Calu3 (cell line): Measurements from ENCODE around the gene PLD5. TPM values are rescaled to one million over a fixed set of nuclear protein-coding genes. Genes with fewer than 3 reads are reported as not detected.
"Not testable (repeated sequence)": the region's sequence is repeated elsewhere in the genome, so short reads cannot be mapped to it uniquely, and the experiment has no call there.

Source experiments
- BruUV-seq: library from RNA; stranded (reverse); fragments of 400-500 nt; replicated peaks from 2 replicates; lab custom pipeline; 2021; lab: Mats Ljungman, UMichigan
- CTCF ChIA-PET: fragments of 300-600 bp; sonication (Branson Sonifier 250); formaldehyde crosslinking; loops from one replicate; lab custom pipeline; 2022; ENCODE audit warnings: antibody characterized with exemption; lab: Charles Lee
- DNase-seq: peaks from one replicate; pipeline ENCODE4 v3.0.0; 2022
- H3K27ac Mint-ChIP-seq: one replicate; pipeline ENCODE4 v1.8.0; 2022; ENCODE audit warnings: mixed read lengths; ENCODE audit not compliant: unreplicated experiment
- H3K27me3 Mint-ChIP-seq: one replicate; pipeline ENCODE4 v1.8.0; 2022; ENCODE audit warnings: mixed read lengths; ENCODE audit not compliant: unreplicated experiment
- H3K36me3 Mint-ChIP-seq: one replicate; pipeline ENCODE4 v1.8.0; 2022; ENCODE audit warnings: mild to moderate bottlenecking, moderate library complexity, mixed read lengths; ENCODE audit not compliant: insufficient read depth, unreplicated experiment
- H3K4me1 Mint-ChIP-seq: one replicate; pipeline ENCODE4 v1.8.0; 2022; ENCODE audit warnings: mild to moderate bottlenecking, low read depth, mixed read lengths; ENCODE audit not compliant: unreplicated experiment
- H3K4me3 Mint-ChIP-seq: one replicate; pipeline ENCODE4 v1.8.0; 2022; ENCODE audit warnings: mild to moderate bottlenecking, low read depth, moderate library complexity, mixed read lengths; ENCODE audit not compliant: unreplicated experiment
- H3K9me3 Mint-ChIP-seq: one replicate; pipeline ENCODE4 v1.8.0; 2022; ENCODE audit warnings: low read depth, mixed read lengths; ENCODE audit not compliant: unreplicated experiment
- CTCF ChIP-seq: fragments of 200-600 bp; IDR thresholded peaks from one replicate; pipeline ENCODE4 v1.8.0; 2022; ENCODE audit warnings: antibody characterized with exemption; ENCODE audit not compliant: unreplicated experiment
- intact Hi-C: fragments of 100-400 bp; cut with micrococcal nuclease; formaldehyde crosslinking; loops from one replicate; pipeline ENCODE4 v1.10.0; 2022; ENCODE audit not compliant: unreplicated experiment
- total RNA-seq: library from RNA; stranded (reverse); gene quantifications from 2 replicates; pipeline ENCODE4 v1.2.3, GENCODE V29; 2022

The PLD5 gene
- total RNA-seq, 1 experiment from 2014 or later = 2.4 TPM

GRCh38 chr1:242081446-242081845, 443.1 kb downstream of the PLD5 start:
- Mint-ChIP-seq H3K36me3 (no peaks in the 10 kb centered on the region), H3K9me3 (no peaks in the 10 kb centered on the region), H3K27ac (no peak overlapping the region), H3K4me1 (no peaks in the 10 kb centered on the region), H3K4me3 (no peak overlapping the region), H3K27me3 (peaks cover 16% of the 10 kb centered on the region)
- BruUV-seq = no TSS peak
- DNase-seq = no peak
- CTCF ChIA-PET = interaction anchor here (0.6 kb wide), 1 partner anchor 63 kb away, joined by 4 read pairs; no protein-coding TSS in a partner anchor
- no peak for TF ChIP-seq CTCF
- intact Hi-C loops = no loop called here

- H3K27me3 Mint-ChIP-seq = no peaks in the 10 kb centered on the region
Measured at GRCh38 chr1:242065813-242066212, 458.7 kb downstream of the PLD5 start.

GRCh38 chr1:242062271-242062670, 462.2 kb downstream of the PLD5 start:
- TF ChIP-seq CTCF = no peak

More at GRCh38 chr1:242065813-242066212, 458.7 kb downstream of the PLD5 start:
- no peaks in the 10 kb centered on the region for H3K9me3 Mint-ChIP-seq
- no peaks in the 10 kb centered on the region for H3K4me1 Mint-ChIP-seq
- no TSS peak for BruUV-seq
- CTCF ChIA-PET = no interaction called here
- no peak for TF ChIP-seq CTCF
- no peak overlapping the region for H3K27ac Mint-ChIP-seq
- no peak overlapping the region for H3K4me3 Mint-ChIP-seq
- no peak for DNase-seq
- H3K36me3 Mint-ChIP-seq = no peaks in the 10 kb centered on the region
- intact Hi-C loops = no loop called here

GRCh38 chr1:242059976-242060375, 464.5 kb downstream of the PLD5 start:
- TF ChIP-seq CTCF = no peak
- H3K4me1 Mint-ChIP-seq = no peaks in the 10 kb centered on the region
- no peak for DNase-seq
- H3K9me3 Mint-ChIP-seq = peaks cover 2% of the 10 kb centered on the region
- CTCF ChIA-PET = interaction anchor here (1.3 kb wide), 1 partner anchor 8 kb away, joined by 4 read pairs; no protein-coding TSS in a partner anchor
- BruUV-seq = no TSS peak
- H3K27ac Mint-ChIP-seq = no peak overlapping the region
- H3K36me3 Mint-ChIP-seq = no peaks in the 10 kb centered on the region
- no peaks in the 10 kb centered on the region for H3K27me3 Mint-ChIP-seq
- intact Hi-C loops = no loop called here
- H3K4me3 Mint-ChIP-seq = no peak overlapping the region

More at GRCh38 chr1:242062271-242062670, 462.2 kb downstream of the PLD5 start:
- no peak for DNase-seq
- CTCF ChIA-PET = no interaction called here
- H3K36me3 Mint-ChIP-seq = no peaks in the 10 kb centered on the region
- no peaks in the 10 kb centered on the region for H3K27me3 Mint-ChIP-seq
- H3K27ac Mint-ChIP-seq = no peak overlapping the region
- H3K9me3 Mint-ChIP-seq = peaks cover 2% of the 10 kb centered on the region
- H3K4me3 Mint-ChIP-seq = no peak overlapping the region
- no peaks in the 10 kb centered on the region for H3K4me1 Mint-ChIP-seq
- BruUV-seq = no TSS peak
- intact Hi-C loops = no loop called here

GRCh38 chr1:242058582-242058981, 465.9 kb downstream of the PLD5 start:
- DNase-seq, CTCF ChIA-PET, BruUV-seq, intact Hi-C loops, H3K27ac Mint-ChIP-seq, H3K4me3 Mint-ChIP-seq, H3K4me1 Mint-ChIP-seq, H3K27me3 Mint-ChIP-seq, H3K36me3 Mint-ChIP-seq, H3K9me3 Mint-ChIP-seq: not testable (repeated sequence)

- H3K27me3 Mint-ChIP-seq, H3K4me3 Mint-ChIP-seq: not testable (repeated sequence)
Measured at GRCh38 chr1:242058181-242058580, 466.3 kb downstream of the PLD5 start.

More at GRCh38 chr1:242058181-242058580, 466.3 kb downstream of the PLD5 start:
- H3K36me3 Mint-ChIP-seq, H3K4me1 Mint-ChIP-seq, intact Hi-C loops, H3K27ac Mint-ChIP-seq, CTCF ChIA-PET, DNase-seq, BruUV-seq, H3K9me3 Mint-ChIP-seq: not testable (repeated sequence)
